Ascending aorta (tissue), 2 donors: ENCODE data around the gene FSTL4. TPM values are rescaled to one million over a fixed set of nuclear protein-coding genes. Genes with fewer than 3 reads are reported as not detected.

Experiments
- DNase-seq, 2 donors: peaks; one replicate each; pipeline ENCODE4 v3.0.0-alpha.2; 2019; ENCODE audit warnings: low spot score in 2 of 2
- H3K27ac ChIP-seq, 2 donors: fragments of 200-600 bp; sonication (generic); one replicate each; pipeline ENCODE4 v1.5.1; 2016 to 2017; ENCODE audit warnings: mild to moderate bottlenecking in 1 of 2
- H3K27me3 ChIP-seq: fragments of 200-600 bp; sonication (generic); one replicate; pipeline ENCODE4 v1.5.1; 2017
- H3K36me3 ChIP-seq, 2 donors: fragments of 200-600 bp; sonication (generic); one replicate each; pipeline ENCODE4 v1.5.1; 2016
- H3K4me1 ChIP-seq, 2 donors: fragments of 200-600 bp; sonication (generic); one replicate each; pipeline ENCODE4 v1.5.1; 2016 to 2017; ENCODE audit warnings: mild to moderate bottlenecking in 1 of 2
- H3K4me3 ChIP-seq, 2 donors: fragments of 200-600 bp; sonication (generic); one replicate each; pipeline ENCODE4 v1.5.1; 2016 to 2017; ENCODE audit warnings: mild to moderate bottlenecking in 1 of 2
- H3K9me3 ChIP-seq, 2 donors: fragments of 200-600 bp; sonication (generic); one replicate each; pipeline ENCODE4 v1.5.1; 2016
- intact Hi-C: fragments of 100-400 bp; cut with DNase I; formaldehyde crosslinking; loops from one replicate; pipeline ENCODE4 v1.15.1; 2023
- total RNA-seq: library from RNA; depleted of rRNA; stranded (reverse); fragments of >200 nt; gene quantifications from one replicate; pipeline ENCODE4 v1.1.0, GENCODE V29; 2016
- TF ChIP-seq, protein P1 (sequence below), 3 experiments: fragments of 200-600 bp in 2 of 3; fragments of 450-650 bp in 1 of 3; sonication (generic) in 2 of 3; IDR thresholded peaks; one replicate each; pipeline ENCODE4 v1.5.1; 2016 to 2019; ENCODE audit warnings: antibody characterized with exemption in 3 of 3, mild to moderate bottlenecking in 1 of 3, moderate library complexity in 1 of 3

FSTL4 gene
- total RNA-seq, 1 donor from 2014 or later = 0.11 TPM

DNA sequence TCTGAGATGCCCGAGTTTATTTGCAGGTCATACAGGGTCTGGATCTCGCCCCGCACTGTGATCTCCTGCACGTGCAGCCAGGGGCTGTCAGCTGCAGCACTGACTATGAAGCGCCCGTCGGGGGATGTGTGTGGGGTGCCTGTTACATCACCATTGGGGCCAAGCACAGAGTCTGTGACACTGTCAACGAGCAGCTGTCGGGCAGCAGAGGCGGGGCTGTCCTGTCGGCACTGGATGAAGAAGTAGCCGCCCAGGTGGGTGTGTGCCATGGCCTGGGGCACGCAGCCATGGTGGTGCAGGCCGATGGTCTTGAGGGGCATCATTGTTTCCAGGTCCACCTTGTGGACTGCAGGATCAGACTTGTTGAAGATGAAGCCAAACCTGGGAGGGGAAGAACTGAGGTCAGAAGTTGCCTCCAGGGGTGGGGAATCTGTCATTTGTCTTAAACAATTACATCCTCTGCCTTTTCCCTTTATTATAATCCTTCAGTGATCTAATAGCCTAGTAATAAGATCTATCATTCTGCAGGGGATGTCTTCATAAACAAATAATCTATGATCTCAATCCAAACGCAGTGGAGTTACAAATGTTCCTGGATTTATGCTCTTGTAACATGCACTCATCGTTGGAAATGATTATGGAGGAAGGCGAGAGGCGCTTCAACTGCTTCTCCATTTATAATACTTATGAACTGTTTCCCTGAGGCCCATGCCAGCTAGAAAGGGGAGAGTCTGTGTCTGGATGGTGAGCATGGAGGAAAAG lies 412.7 kb downstream of the FSTL4 start:
- H3K27me3 ChIP-seq = no peaks in the 10 kb centered on the region
- no peaks in the 10 kb centered on the region for H3K9me3 ChIP-seq
- intact Hi-C loops = no loop called here
- H3K36me3 ChIP-seq = no peaks in the 10 kb centered on the region
- DNase-seq = no peak
- TF ChIP-seq, protein P1, sequence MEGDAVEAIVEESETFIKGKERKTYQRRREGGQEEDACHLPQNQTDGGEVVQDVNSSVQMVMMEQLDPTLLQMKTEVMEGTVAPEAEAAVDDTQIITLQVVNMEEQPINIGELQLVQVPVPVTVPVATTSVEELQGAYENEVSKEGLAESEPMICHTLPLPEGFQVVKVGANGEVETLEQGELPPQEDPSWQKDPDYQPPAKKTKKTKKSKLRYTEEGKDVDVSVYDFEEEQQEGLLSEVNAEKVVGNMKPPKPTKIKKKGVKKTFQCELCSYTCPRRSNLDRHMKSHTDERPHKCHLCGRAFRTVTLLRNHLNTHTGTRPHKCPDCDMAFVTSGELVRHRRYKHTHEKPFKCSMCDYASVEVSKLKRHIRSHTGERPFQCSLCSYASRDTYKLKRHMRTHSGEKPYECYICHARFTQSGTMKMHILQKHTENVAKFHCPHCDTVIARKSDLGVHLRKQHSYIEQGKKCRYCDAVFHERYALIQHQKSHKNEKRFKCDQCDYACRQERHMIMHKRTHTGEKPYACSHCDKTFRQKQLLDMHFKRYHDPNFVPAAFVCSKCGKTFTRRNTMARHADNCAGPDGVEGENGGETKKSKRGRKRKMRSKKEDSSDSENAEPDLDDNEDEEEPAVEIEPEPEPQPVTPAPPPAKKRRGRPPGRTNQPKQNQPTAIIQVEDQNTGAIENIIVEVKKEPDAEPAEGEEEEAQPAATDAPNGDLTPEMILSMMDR (IDR thresholded peaks at IDR 0.05) = no peak
- H3K4me3 ChIP-seq = no peak overlapping the region
- H3K4me1 ChIP-seq = no peaks in the 10 kb centered on the region
- no peak overlapping the region for H3K27ac ChIP-seq

DNA sequence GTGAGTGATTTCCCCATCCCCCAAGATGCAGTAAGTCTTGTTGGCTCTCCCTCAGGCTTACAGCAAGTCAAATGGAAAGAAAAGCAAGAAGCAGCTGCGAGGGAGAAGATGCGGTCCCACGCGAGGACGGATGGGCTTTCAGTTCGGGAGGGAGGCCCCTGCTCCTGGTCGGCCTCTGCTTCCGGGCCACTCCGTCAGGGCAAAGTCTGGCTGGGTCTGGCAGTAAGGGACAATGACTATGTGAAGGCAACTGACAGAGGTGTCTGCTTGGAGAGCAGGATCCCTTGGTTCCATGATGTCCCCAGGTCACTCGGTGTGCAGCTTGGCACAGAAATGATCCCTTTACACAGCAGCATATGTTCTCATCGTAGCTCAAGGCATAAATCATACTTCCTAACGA lies 413.8 kb downstream of the FSTL4 start:
- no peak overlapping the region for H3K27ac ChIP-seq
- no peaks in the 10 kb centered on the region for H3K27me3 ChIP-seq
- no peaks in the 10 kb centered on the region for H3K4me1 ChIP-seq
- TF ChIP-seq, protein P1 (IDR thresholded peaks at IDR 0.05) = no peak
- no peaks in the 10 kb centered on the region for H3K36me3 ChIP-seq
- intact Hi-C loops = no loop called here
- no peak for DNase-seq
- no peak overlapping the region for H3K4me3 ChIP-seq
- no peaks in the 10 kb centered on the region for H3K9me3 ChIP-seq

DNA sequence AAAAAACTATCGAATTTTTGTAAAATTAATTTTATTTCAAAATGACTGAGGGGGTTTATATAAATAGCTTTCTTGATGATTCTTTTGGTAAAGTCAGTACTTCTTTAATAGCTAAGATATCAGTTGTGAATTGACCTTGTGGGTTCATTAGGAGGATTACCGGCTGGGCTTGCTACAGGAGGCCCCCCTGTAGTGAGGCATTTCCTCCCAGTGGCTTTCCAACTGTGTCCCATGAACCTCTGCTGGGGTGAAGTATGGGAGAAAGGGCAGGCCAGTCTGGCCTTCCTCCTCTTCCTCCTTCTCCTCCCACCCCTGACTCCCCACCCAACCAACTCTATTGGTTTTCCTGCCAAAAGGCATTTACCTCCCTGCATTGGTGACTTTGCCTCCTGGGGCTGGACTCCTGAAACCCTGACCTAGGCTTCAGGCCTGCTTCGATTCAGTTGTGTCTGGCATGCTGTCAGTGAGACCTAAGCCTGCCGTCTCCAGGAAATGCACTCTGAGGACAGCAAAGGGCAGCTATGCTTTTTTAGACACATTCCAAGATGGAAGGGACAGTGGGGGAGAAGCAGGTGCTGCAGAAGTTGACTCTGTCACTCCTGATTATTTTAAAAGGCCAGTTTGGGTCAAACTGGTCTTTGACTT lies 415.8 kb downstream of the FSTL4 start:
- intact Hi-C loops = no loop called here
- Histone ChIP-seq H3K4me3 (no peak overlapping the region), H3K4me1 (no peaks in the 10 kb centered on the region), H3K27ac (no peak overlapping the region), H3K9me3 (no peaks in the 10 kb centered on the region), H3K27me3 (no peaks in the 10 kb centered on the region), H3K36me3 (no peaks in the 10 kb centered on the region)
- TF ChIP-seq, protein P1 (IDR thresholded peaks at IDR 0.05) = no peak
- no peak for DNase-seq

DNA sequence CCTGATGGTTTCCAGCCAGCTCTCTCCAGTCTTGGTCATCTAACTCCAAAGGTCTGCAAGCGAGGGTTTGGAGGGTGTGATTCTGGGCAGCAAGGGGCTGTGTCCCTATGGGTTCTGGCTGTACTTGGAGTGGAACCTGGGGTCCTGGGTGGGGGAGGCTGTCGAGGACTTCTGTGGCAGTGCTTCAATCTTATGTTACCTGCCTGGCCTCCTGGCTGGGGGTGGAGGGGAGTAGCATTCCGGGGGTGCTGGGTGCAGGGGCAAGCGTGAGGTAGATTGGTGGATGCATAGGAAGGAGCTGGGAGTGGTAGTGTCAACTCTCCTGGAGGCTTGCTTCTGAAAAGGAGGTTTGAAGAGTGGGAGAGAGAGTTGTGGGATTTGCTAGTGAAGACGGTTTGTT lies 417.1 kb downstream of the FSTL4 start:
- Histone ChIP-seq H3K4me3 (no peak overlapping the region), H3K27me3 (no peaks in the 10 kb centered on the region), H3K36me3 (no peaks in the 10 kb centered on the region), H3K27ac (no peak overlapping the region), H3K4me1 (no peaks in the 10 kb centered on the region), H3K9me3 (no peaks in the 10 kb centered on the region)
- intact Hi-C loops = no loop called here
- TF ChIP-seq, protein P1 (IDR thresholded peaks at IDR 0.05) = no peak
- no peak for DNase-seq

DNA sequence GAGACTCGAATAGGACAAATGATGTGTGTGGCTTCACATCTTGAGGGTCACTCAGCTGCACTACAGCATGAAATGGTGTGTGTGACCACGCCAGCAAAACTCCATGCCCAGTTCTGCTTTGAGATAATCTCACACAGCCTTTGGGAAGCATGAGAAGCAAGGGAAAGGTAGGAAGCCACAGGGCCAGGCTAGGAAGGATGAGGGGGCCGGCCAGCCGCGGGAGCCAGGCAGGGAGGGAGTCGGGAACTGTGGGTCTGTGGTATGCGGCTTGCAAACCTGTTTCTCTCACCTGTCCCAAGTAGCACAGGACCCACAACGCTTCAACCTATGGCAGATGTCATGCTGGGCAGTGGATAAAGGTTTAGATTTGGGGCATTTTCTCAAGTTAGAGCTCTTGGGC lies 418.5 kb downstream of the FSTL4 start:
- no peak overlapping the region for H3K4me3 ChIP-seq
- no peaks in the 10 kb centered on the region for H3K36me3 ChIP-seq
- no peaks in the 10 kb centered on the region for H3K27me3 ChIP-seq
- H3K4me1 ChIP-seq = no peaks in the 10 kb centered on the region
- no peak overlapping the region for H3K27ac ChIP-seq
- intact Hi-C loops = no loop called here
- H3K9me3 ChIP-seq = no peaks in the 10 kb centered on the region
- TF ChIP-seq, protein P1 (IDR thresholded peaks at IDR 0.05) = no peak
- no peak for DNase-seq
